Activated CD4-positive, alpha-beta T cell treated with anti-CD3 and anti-CD28 coated beads, Interleukin-10, Interleukin-2, amounts not matched to agents 100 ng/mL and 50 ng/mL, durations not matched to agents 16 hours and 8 hours (primary cell): ENCODE measurements around the gene MCM7.

Experiments used
- DNase-seq: peaks from one replicate; pipeline ENCODE4 v3.0.0-alpha.2; 2020

Gene MCM7

GRCh38 chr7:100093054-100093453, 8.1 kb downstream of the MCM7 start:
- no peak for DNase-seq

GRCh38 chr7:100091411-100092181, 9.6 kb downstream of the MCM7 start:
- DNase-seq, result no peak

GRCh38 chr7:100090527-100091410, 10.4 kb downstream of the MCM7 start:
- no peak for DNase-seq

DNA sequence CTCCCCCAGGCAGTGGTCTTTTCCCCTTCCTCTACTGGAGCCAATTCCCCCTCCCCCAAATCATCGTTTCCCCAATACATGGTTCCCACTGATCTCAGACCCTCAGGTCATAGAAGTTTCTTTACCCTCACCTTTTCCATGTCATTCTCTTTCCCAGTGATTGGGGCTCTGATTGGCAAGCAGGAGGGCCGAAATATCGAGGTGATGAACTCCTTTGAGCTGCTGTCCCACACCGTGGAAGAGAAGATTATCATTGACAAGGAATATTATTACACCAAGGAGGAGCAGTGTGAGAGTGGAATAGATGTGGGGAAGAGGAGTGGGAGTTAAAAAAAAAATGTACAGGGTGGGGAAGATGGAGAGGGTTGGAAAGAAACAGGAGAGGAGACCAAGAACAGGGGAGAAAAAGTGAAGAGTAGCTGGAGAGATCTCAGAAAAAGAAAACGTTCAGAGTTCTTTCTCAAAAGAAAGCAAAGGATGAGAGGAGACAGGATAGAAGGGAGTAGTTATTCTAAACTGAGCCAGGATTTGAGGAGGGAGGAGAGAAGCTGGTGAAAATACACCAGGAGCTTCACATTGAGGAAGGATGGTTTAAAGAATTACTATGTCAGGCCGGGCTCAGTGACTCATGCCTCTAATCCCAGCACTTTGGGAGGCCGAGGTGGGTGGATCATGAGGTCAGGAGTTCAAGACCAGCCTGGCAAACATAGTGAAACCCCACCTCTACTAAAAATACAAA, 11.6 kb downstream of the MCM7 start:
- DNase-seq, result no peak

DNA sequence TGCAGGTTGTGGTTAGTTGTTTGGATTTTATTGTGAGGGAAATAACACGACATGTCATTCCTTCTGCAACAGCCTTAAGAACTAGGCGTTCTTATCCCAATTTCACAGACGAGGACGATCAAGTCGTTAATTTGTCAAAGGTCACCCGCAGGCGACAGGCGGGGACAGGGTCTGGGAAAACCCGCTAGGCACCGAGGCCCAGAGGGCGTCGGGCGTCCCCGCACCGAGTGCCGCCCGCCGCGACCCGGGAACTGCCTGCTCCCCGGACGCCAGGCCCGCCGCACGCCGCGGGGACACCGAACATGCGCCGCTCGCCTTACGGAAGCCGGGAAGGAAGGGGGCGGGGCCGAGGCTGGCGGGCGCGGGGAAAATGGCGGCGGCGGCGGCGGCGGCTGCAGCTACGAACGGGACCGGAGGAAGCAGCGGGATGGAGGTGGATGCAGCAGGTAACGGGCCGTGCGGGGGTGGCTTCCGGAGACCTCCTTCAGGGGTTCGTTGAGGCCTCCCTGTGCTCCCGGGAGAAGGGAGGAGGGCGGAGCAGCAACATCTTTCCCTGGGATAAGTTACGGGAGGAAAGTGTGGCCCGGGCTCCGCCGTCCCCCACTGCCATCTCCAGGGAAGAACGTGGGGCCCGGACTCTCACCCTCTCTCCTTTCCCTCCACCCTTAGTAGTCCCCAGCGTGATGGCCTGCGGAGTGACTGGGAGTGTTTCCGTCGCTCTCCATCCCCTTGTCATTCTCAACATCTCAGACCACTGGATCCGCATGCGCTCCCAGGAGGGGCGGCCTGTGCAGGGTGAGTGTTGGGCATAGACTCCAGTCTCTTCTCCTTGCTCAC, 12.4 kb downstream of the MCM7 start, which contains the start of gene COPS6:
Gene COPS6 (plus strand): TSS at position 349 of the 837 bp plus-strand sequence. CDS start 22 bp downstream, at position 371.
- DNase-seq, result peak; percentile 88

GRCh38 chr7:100088095-100088620, 13.0 kb downstream of the MCM7 start:
- DNase-seq, result no peak

DNA sequence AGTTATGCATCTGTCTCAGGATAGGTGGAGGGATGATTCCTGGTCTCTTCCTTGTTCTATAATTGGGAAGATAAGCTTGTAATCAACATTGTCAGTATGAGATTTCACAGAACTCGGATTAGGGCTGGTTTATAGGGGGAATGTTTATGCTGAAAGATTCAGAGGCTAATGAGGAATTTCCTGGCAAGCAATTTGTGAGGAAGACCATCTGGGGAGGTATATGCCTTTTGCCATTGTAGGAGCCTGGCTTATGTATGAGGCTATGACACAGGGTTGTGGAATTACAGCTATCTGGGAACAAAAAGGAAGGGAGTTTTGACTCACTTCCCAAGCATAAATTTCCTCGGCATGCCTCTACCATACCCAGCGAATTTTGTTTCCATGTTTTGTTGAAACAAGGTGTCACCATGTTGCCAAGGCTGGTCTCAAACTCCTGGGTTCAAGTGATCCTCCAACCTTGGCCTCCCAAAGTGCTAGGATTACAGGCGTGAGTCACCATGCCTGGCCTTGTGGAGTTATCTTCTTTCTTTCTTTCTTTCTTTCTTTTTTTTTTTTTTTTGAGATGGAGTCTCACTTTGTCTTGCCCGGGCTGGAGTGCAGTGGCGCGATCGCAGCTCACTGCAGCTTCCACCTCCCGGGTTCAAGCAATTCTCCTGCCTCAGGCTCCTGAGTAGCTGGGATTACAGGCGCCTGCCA, 14.0 kb downstream of the MCM7 start:
- no peak for DNase-seq

DNA sequence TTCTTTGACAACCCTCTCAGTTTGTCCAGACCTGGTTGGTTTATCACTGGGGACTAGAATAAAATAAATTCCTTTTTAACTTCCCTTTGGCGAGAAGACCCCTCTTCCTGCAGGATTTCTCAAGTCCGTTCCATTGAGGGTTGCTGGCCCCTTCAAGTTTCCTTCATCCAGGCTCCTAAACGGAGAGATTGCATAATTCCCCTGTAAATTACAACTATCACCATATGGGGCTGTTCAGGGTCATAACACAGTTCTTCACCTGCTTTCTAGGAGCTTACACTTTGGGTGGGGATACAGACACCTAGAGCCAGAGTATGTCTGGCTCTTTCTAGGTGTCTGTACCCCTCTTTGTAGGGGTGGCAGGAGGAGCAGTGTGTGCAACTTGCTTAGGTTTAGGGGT, 15.7 kb downstream of the MCM7 start:
- no peak for DNase-seq

DNA sequence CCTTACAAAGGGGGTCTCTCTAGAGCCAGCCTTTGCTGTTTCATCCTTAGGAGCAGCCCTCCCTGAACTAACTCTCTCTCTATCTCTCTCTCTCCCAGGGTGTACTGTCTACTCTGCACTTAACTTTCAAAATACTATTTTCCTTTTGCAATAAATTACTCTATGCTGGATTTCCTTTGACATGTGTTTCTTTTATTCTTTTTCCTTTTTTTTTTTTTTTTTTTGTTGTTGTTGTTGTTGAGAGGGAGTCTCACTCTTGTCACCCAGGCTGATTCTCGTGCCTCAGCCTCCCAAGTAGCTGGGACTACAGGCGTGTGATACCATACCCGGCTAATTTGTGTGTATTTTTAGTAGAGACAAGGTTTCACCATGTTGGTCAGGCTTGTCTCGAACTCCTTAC, 18.2 kb downstream of the MCM7 start:
- DNase-seq, result no peak

GRCh38 chr7:100081535-100082102, 19.6 kb downstream of the MCM7 start, which contains the start of gene ZNF3:
TSS of gene ZNF3 (minus strand) at chr7:100081723. CDS start at chr7:100077357, 4,366 bp downstream.
- peak; percentile 99 for DNase-seq

GRCh38 chr7:100080907-100081534, 20.2 kb downstream of the MCM7 start:
- no peak for DNase-seq

GRCh38 chr7:100079024-100079560, 22.1 kb downstream of the MCM7 start:
- no peak for DNase-seq

- DNase-seq, result no peak
Observed at GRCh38 chr7:100077205-100077604, 24.0 kb downstream of the MCM7 start.

- no peak for DNase-seq
Observed at GRCh38 chr7:100075418-100075817, 25.8 kb downstream of the MCM7 start.

DNA sequence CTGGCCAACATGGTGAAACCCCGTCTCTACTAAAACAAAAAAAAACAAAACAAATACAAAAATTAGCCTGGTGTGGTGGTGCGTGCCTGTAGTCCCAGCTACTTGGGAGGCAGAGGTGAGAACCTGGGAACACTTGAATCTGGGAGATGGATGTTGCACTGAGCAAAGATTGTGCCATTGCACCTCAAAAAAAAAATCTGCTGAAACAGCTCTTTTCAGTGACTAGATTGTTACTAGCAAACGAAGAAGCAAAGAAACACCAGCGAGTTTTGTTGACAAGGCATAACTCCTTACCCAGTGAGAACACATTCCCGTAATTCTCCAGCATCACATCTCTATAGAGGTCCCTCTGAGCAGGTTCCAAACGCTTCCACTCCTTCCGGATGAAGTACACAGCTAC, 26.4 kb downstream of the MCM7 start:
- no peak for DNase-seq

- no peak for DNase-seq
Observed at GRCh38 chr7:100072462-100072861, 28.7 kb downstream of the MCM7 start.

- no peak for DNase-seq
Observed at GRCh38 chr7:100071018-100071723, 30.0 kb downstream of the MCM7 start.

GRCh38 chr7:100069991-100070390, 31.2 kb downstream of the MCM7 start:
- no peak for DNase-seq

DNA sequence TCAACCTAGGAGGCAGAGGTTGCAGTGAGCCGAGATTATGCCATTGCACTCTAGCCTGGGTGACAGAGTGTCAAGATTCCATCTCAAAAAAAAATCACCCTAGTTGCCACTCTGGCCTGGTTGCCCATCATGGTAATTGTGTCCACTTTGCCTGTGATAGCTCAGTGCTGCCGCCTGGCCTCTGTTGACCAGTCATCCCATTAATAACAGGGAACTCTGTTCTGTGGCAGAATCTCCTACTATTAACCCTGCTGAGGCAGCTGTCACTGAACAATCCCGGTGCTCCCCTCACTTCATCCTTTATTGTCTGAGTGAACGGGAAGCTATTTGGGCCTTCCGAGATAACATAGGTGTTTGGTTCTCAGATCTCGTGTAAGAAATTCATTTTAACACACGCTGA, 34.2 kb downstream of the MCM7 start:
- DNase-seq, result no peak
